ENCODE measurements around the gene TMIGD3. TPM values are rescaled to one million over a fixed set of nuclear protein-coding genes. Genes with fewer than 3 reads are reported as not detected.

The TMIGD3 gene
- total RNA-seq, 1 donor from 2014 or later = not detected

DNA sequence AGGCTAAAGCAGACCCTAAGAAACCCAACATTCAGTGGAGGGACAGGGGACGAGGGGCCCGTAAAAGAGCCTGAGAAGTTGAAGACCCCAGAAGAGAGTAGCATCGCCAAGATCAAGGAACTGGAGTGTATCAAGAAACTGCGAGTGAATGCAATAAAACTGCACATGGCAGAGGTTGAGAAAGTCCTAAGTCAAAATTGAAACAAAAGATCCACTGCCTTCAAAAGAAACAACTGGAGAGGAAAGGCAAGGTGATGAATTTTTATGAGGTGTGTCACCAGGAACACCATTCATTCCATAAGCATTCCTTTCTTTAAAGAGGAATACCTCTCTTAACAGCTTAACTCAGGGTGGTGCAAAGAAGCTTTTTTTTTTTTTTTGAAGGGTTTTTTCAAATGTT is 38.3 kb upstream of the TMIGD3 start:
- Mint-ChIP-seq H3K4me1 (peaks cover 9% of the 10 kb centered on the region), H3K9me3 (peaks cover 13% of the 10 kb centered on the region), H3K27me3 (ENCODE audit: low read depth) (no peaks in the 10 kb centered on the region), H3K4me3 (no peak overlapping the region), H3K27ac (no peak overlapping the region), H3K36me3 (peaks cover 1% of the 10 kb centered on the region)
- DNase-seq (ENCODE audit: low spot score in 2 of 2, unreplicated experiment in 2 of 2) = no peak
- TF ChIP-seq CTCF (IDR thresholded peaks at IDR 0.05; ENCODE audit: unreplicated experiment) = no peak

GRCh38 chr1:111540928-111541327 is 37.5 kb upstream of the TMIGD3 start:
- Mint-ChIP-seq H3K4me1 (peaks cover 9% of the 10 kb centered on the region), H3K4me3 (no peak overlapping the region), H3K27ac (no peak overlapping the region), H3K9me3 (peaks cover 7% of the 10 kb centered on the region), H3K36me3 (peaks cover 1% of the 10 kb centered on the region), H3K27me3 (ENCODE audit: low read depth) (no peaks in the 10 kb centered on the region)
- DNase-seq (ENCODE audit: low spot score in 2 of 2, unreplicated experiment in 2 of 2) = no peak
- TF ChIP-seq CTCF (IDR thresholded peaks at IDR 0.05; ENCODE audit: unreplicated experiment) = no peak

DNA sequence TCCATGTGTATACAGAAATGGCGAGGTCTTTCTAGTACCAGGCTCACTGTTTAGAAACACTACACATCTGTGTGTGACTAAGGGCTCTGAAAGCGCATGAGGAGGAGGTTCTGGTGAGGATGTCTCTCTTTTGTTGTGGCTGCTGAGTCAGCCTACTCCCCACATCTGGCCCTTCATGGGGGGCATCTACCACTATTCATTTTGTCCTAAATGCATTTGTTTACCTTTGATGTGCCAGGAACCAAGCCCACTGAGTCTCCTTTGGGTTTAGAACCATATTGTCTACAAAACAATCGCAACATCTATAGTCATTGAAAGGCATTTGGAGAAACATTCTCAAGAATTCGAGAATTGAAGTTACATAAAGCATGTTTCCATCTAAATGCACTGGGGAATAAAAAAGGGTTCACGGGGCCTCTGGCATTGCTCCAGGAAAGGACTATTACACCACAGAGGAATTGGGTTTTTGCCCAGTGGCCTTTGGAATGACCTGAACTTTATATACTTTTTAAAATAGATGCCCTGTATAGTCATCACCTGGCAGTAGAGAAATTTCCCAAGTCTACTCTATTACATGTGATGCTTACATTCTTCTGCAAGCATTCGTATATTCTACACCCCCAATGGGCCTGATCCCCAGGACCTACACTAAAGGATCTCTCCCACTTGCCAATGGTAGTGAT is 35.1 kb upstream of the TMIGD3 start:
- Mint-ChIP-seq H3K9me3 (no peaks in the 10 kb centered on the region), H3K4me1 (peaks cover 9% of the 10 kb centered on the region), H3K27me3 (ENCODE audit: low read depth) (no peaks in the 10 kb centered on the region), H3K36me3 (no peaks in the 10 kb centered on the region), H3K27ac (no peak overlapping the region), H3K4me3 (no peak overlapping the region)
- DNase-seq (ENCODE audit: low spot score in 2 of 2, unreplicated experiment in 2 of 2) = no peak
- no peak for TF ChIP-seq CTCF (IDR thresholded peaks at IDR 0.05; ENCODE audit: unreplicated experiment)

DNA sequence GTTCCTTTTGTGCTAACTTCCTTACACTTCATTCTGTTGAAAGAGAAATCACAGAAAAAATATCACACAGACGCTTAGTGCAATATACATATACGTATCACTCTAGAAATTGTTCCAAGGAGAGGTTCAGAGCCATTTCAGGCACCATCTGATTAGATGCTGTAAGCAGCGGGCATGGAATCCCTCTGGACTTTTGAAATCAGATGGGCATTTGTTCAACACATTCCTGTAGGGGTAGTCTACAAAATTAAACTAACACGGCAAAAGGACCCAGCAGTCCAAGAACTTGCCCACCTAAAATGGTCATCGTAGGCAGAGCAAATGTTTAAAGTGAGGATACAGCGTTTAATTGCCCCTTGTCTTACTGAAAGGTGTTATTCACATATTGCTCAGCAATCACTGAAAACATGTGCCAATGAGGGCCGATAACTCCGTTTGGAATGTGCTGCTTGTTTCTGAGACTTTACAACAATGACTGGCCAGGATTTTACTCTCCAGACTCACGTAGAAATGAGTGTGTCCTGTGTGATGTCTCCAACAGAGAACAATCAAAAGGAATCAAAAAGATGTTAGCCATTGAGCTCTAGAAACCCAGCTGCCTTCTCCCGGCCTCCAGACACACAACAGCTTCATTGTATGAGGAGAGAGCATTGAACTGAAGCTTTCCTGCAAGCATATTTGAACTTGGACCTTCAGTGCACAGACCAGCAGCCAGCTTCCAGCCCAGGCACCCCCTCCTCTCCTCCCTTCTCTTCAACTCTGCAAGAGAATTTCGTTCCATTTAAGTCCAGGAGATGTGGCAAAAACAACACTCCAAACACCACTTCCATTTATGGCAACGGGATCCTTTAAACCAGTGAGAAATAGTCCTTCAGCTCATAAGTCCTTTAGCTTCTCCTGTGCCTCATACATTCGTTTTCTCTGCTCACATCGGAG is 32.1 kb upstream of the TMIGD3 start:
- no peak for TF ChIP-seq CTCF (IDR thresholded peaks at IDR 0.05; ENCODE audit: unreplicated experiment)
- no peak for DNase-seq (ENCODE audit: low spot score in 2 of 2, unreplicated experiment in 2 of 2)
- Mint-ChIP-seq H3K4me1 (no peaks in the 10 kb centered on the region), H3K9me3 (peaks cover 9% of the 10 kb centered on the region), H3K4me3 (no peak overlapping the region), H3K36me3 (peaks cover 2% of the 10 kb centered on the region), H3K27ac (no peak overlapping the region), H3K27me3 (ENCODE audit: low read depth) (no peaks in the 10 kb centered on the region)

- no peak overlapping the region for H3K27ac Mint-ChIP-seq
- DNase-seq (ENCODE audit: low spot score in 2 of 2, unreplicated experiment in 2 of 2) = no peak
- no peaks in the 10 kb centered on the region for H3K36me3 Mint-ChIP-seq
- H3K9me3 Mint-ChIP-seq = peaks cover 5% of the 10 kb centered on the region
- H3K4me3 Mint-ChIP-seq = no peak overlapping the region
- no peaks in the 10 kb centered on the region for H3K4me1 Mint-ChIP-seq
- no peak for TF ChIP-seq CTCF (IDR thresholded peaks at IDR 0.05; ENCODE audit: unreplicated experiment)
- no peaks in the 10 kb centered on the region for H3K27me3 Mint-ChIP-seq (ENCODE audit: low read depth)
Measured at GRCh38 chr1:111520053-111520452, 16.6 kb upstream of the TMIGD3 start.

Measured in mesothelial cell of epicardium (in vitro differentiated cells).